HUES48 (cell line): Measurements from ENCODE around the gene MFSD2B.
"Not testable (repeated sequence)": the region's sequence is repeated elsewhere in the genome, so short reads cannot be mapped to it uniquely, and the experiment has no call there.

Source experiments
- H3K27ac ChIP-seq: one replicate; pipeline ENCODE4 v1.7.0; 2013; ENCODE audit warnings: low read depth, low read length, inconsistent platforms
- H3K27me3 ChIP-seq: 2 replicates; pipeline ENCODE4 v1.6.1; 2013; ENCODE audit warnings: mild to moderate bottlenecking, low read length; ENCODE audit not compliant: control insufficient read depth, insufficient read depth
- H3K36me3 ChIP-seq: 2 replicates; pipeline ENCODE4 v1.6.1; 2013; ENCODE audit warnings: low read length; ENCODE audit not compliant: control insufficient read depth, insufficient read depth
- H3K4me1 ChIP-seq: 2 replicates; pipeline ENCODE4 v1.6.1; 2013; ENCODE audit warnings: mild to moderate bottlenecking, low read length; ENCODE audit not compliant: control insufficient read depth, insufficient read depth
- H3K4me3 ChIP-seq: 2 replicates; pipeline ENCODE4 v1.5.1; 2013; ENCODE audit warnings: mild to moderate bottlenecking, low read depth, low read length
- H3K9ac ChIP-seq: 2 replicates; pipeline ENCODE4 v1.6.1; 2013; ENCODE audit warnings: mild to moderate bottlenecking, low read depth, low read length, moderate library complexity
- H3K9me3 ChIP-seq: 2 replicates; pipeline ENCODE4 v1.6.1; 2013; ENCODE audit warnings: low read length; ENCODE audit not compliant: control insufficient read depth, insufficient read depth

The MFSD2B gene

GRCh38 chr2:24043133-24043532, 33.2 kb downstream of the MFSD2B start:
- H3K9ac ChIP-seq, H3K27ac ChIP-seq, H3K4me3 ChIP-seq, H3K4me1 ChIP-seq, H3K27me3 ChIP-seq, H3K9me3 ChIP-seq: not testable (repeated sequence)
- peaks cover 25% of the 10 kb centered on the region for H3K36me3 ChIP-seq

- H3K27ac ChIP-seq = no peak overlapping the region
- 0 out of 2 replicates have a peak, but pooled peaks cover 2% of the 10 kb centered on the region for H3K27me3 ChIP-seq
- peak overlapping the region; percentile 82 for H3K4me3 ChIP-seq
- no peak overlapping the region for H3K9ac ChIP-seq
- H3K4me1 ChIP-seq = peaks cover 8% of the 10 kb centered on the region
- H3K36me3 ChIP-seq = 0 out of 2 replicates have a peak, but pooled peaks cover 7% of the 10 kb centered on the region
- no peaks in the 10 kb centered on the region for H3K9me3 ChIP-seq
Observed at GRCh38 chr2:24045511-24046508, 35.9 kb downstream of the MFSD2B start.

- no peaks in the 10 kb centered on the region for H3K9me3 ChIP-seq
- 0 out of 2 replicates have a peak, but pooled peaks cover 2% of the 10 kb centered on the region for H3K27me3 ChIP-seq
- H3K27ac ChIP-seq = peak overlapping the region; percentile 75
- H3K9ac ChIP-seq = no peak overlapping the region
- peaks cover 8% of the 10 kb centered on the region for H3K4me1 ChIP-seq
- H3K4me3 ChIP-seq = peak overlapping the region; percentile 82
- H3K36me3 ChIP-seq = 0 out of 2 replicates have a peak, but pooled peaks cover 7% of the 10 kb centered on the region
Observed at GRCh38 chr2:24046599-24046929, 36.7 kb downstream of the MFSD2B start.

- Histone ChIP-seq H3K4me1 (peaks cover 8% of the 10 kb centered on the region), H3K9ac (peak within 1 kb of the TSS; percentile 47; the same call in 1 of the 2 replicates), H3K36me3 (0 out of 2 replicates have a peak, but pooled peaks cover 7% of the 10 kb centered on the region), H3K4me3 (peak within 1 kb of the TSS; percentile 82), H3K9me3 (no peaks in the 10 kb centered on the region), H3K27ac (peak within 1 kb of the TSS; percentile 75), H3K27me3 (0 out of 2 replicates have a peak, but pooled peaks cover 2% of the 10 kb centered on the region)
Observed at GRCh38 chr2:24046930-24047702, 37.2 kb downstream of the MFSD2B start, which contains the start of gene WDCP. Gene WDCP (minus strand): TSS chr2:24047391. CDS start chr2:24039494, 7,897 bp downstream.

GRCh38 chr2:24047703-24048033, 37.8 kb downstream of the MFSD2B start:
- H3K27me3 ChIP-seq = 0 out of 2 replicates have a peak, but pooled peaks cover 2% of the 10 kb centered on the region
- no peaks in the 10 kb centered on the region for H3K9me3 ChIP-seq
- H3K36me3 ChIP-seq = 0 out of 2 replicates have a peak, but pooled peaks cover 7% of the 10 kb centered on the region
- H3K27ac ChIP-seq = peak overlapping the region; percentile 32
- no peak overlapping the region for H3K9ac ChIP-seq
- peak overlapping the region; percentile 45 for H3K4me3 ChIP-seq
- H3K4me1 ChIP-seq = peaks cover 8% of the 10 kb centered on the region

GRCh38 chr2:24048769-24049484, 39.0 kb downstream of the MFSD2B start:
- H3K9ac ChIP-seq = no peak overlapping the region
- no peaks in the 10 kb centered on the region for H3K9me3 ChIP-seq
- H3K4me1 ChIP-seq = peaks cover 8% of the 10 kb centered on the region
- H3K27ac ChIP-seq = no peak overlapping the region
- H3K36me3 ChIP-seq = 0 out of 2 replicates have a peak, but pooled peaks cover under 1% of the 10 kb centered on the region
- H3K27me3 ChIP-seq = 0 out of 2 replicates have a peak, but pooled peaks cover 2% of the 10 kb centered on the region
- H3K4me3 ChIP-seq = peak overlapping the region; percentile 73

- H3K36me3 ChIP-seq = peaks cover 6% of the 10 kb centered on the region; the same call in 1 of the 2 replicates
- no peaks in the 10 kb centered on the region for H3K9me3 ChIP-seq
- peak within 1 kb of the TSS; percentile 73 for H3K4me3 ChIP-seq
- H3K4me1 ChIP-seq = peaks cover 8% of the 10 kb centered on the region
- H3K27ac ChIP-seq = no peak within 1 kb of the TSS
- H3K27me3 ChIP-seq = 0 out of 2 replicates have a peak, but pooled peaks cover 2% of the 10 kb centered on the region
- H3K9ac ChIP-seq = 0 out of 2 replicates have a peak within 1 kb of the TSS, but pooled peaks have one; percentile 10
Observed at GRCh38 chr2:24049485-24050021, 39.7 kb downstream of the MFSD2B start, which contains the start of gene FKBP1B. Gene FKBP1B (plus strand): TSS chr2:24049741. CDS start chr2:24049850, 109 bp downstream.

- peaks cover 8% of the 10 kb centered on the region for H3K4me1 ChIP-seq
- 0 out of 2 replicates have a peak overlapping the region, but pooled peaks have one; percentile 10 for H3K9ac ChIP-seq
- H3K36me3 ChIP-seq = peaks cover 12% of the 10 kb centered on the region; the same call in 1 of the 2 replicates
- H3K4me3 ChIP-seq = peak overlapping the region; percentile 73
- 0 out of 2 replicates have a peak, but pooled peaks cover 2% of the 10 kb centered on the region for H3K27me3 ChIP-seq
- H3K27ac ChIP-seq = no peak overlapping the region
- H3K9me3 ChIP-seq = no peaks in the 10 kb centered on the region
Observed at GRCh38 chr2:24050041-24050979, 40.4 kb downstream of the MFSD2B start.

GRCh38 chr2:24051833-24052232, 41.9 kb downstream of the MFSD2B start:
- H3K9me3 ChIP-seq = no peaks in the 10 kb centered on the region
- 0 out of 2 replicates have a peak, but pooled peaks cover 2% of the 10 kb centered on the region for H3K27me3 ChIP-seq
- 0 out of 2 replicates have a peak, but pooled peaks cover 4% of the 10 kb centered on the region for H3K4me1 ChIP-seq
- H3K9ac ChIP-seq = no peak overlapping the region
- H3K4me3 ChIP-seq = no peak overlapping the region
- no peak overlapping the region for H3K27ac ChIP-seq
- peaks cover 12% of the 10 kb centered on the region; the same call in 1 of the 2 replicates for H3K36me3 ChIP-seq
